Mesothelial cell of epicardium (in vitro differentiated cells): ENCODE data around the gene ABCC6. TPM values are rescaled to one million over a fixed set of nuclear protein-coding genes. Genes with fewer than 3 reads are reported as not detected.

Experiments
- DNase-seq, 2 experiments: peaks; one replicate each; pipeline ENCODE4 v3.0.0; 2021; ENCODE audit warnings: low spot score in 2 of 2; ENCODE audit not compliant: unreplicated experiment in 2 of 2
- H3K27ac Mint-ChIP-seq: 2 replicates; pipeline ENCODE4 v1.8.0; 2021; ENCODE audit warnings: mixed read lengths
- H3K27me3 Mint-ChIP-seq: 2 replicates; pipeline ENCODE4 v1.8.0; 2021; ENCODE audit warnings: low read depth, mixed read lengths
- H3K36me3 Mint-ChIP-seq: 2 replicates; pipeline ENCODE4 v1.8.0; 2021; ENCODE audit warnings: mixed read lengths
- H3K4me1 Mint-ChIP-seq: 2 replicates; pipeline ENCODE4 v1.8.0; 2021; ENCODE audit warnings: mixed read lengths
- H3K4me3 Mint-ChIP-seq: 2 replicates; pipeline ENCODE4 v1.8.0; 2021; ENCODE audit warnings: mild to moderate bottlenecking, moderate library complexity, mixed read lengths
- H3K9me3 Mint-ChIP-seq: 2 replicates; pipeline ENCODE4 v1.8.0; 2021; ENCODE audit warnings: mixed read lengths
- CTCF ChIP-seq: fragments of 200-600 bp; sonication (generic); IDR thresholded peaks from one replicate; pipeline ENCODE4 v1.5.0; 2021; ENCODE audit warnings: antibody characterized with exemption; ENCODE audit not compliant: unreplicated experiment
- total RNA-seq: library from RNA; stranded (reverse); gene quantifications from 3 replicates; pipeline ENCODE4 v1.2.1, GENCODE V29; 2021

Gene ABCC6
- total RNA-seq, 1 donor from 2014 or later, result 3.2 TPM

GRCh38 chr16:16147316-16147999, 75.8 kb downstream of the ABCC6 start:
- Mint-ChIP-seq H3K36me3 (peaks cover 14% of the 10 kb centered on the region), H3K27ac (no peak overlapping the region)

GRCh38 chr16:16146380-16147315, 76.6 kb downstream of the ABCC6 start:
- no peak overlapping the region for H3K27ac Mint-ChIP-seq
- H3K27me3 Mint-ChIP-seq, result no peaks in the 10 kb centered on the region
- H3K4me3 Mint-ChIP-seq, result no peak overlapping the region
- peaks cover 17% of the 10 kb centered on the region for H3K36me3 Mint-ChIP-seq
- no peaks in the 10 kb centered on the region for H3K4me1 Mint-ChIP-seq
- no peaks in the 10 kb centered on the region for H3K9me3 Mint-ChIP-seq
- no peak for DNase-seq
- TF ChIP-seq CTCF, result no peak

More at GRCh38 chr16:16147316-16147999, 75.8 kb downstream of the ABCC6 start:
- no peak for DNase-seq
- H3K27me3 Mint-ChIP-seq, result no peaks in the 10 kb centered on the region
- H3K4me3 Mint-ChIP-seq, result no peak overlapping the region
- no peaks in the 10 kb centered on the region for H3K9me3 Mint-ChIP-seq
- no peak for TF ChIP-seq CTCF
- no peaks in the 10 kb centered on the region for H3K4me1 Mint-ChIP-seq

GRCh38 chr16:16145286-16145685, 78.0 kb downstream of the ABCC6 start:
- no peaks in the 10 kb centered on the region for H3K4me1 Mint-ChIP-seq
- H3K27me3 Mint-ChIP-seq, result no peaks in the 10 kb centered on the region
- no peaks in the 10 kb centered on the region for H3K9me3 Mint-ChIP-seq
- no peak overlapping the region for H3K4me3 Mint-ChIP-seq
- no peak for TF ChIP-seq CTCF
- H3K27ac Mint-ChIP-seq, result no peak overlapping the region
- no peak for DNase-seq
- H3K36me3 Mint-ChIP-seq, result peaks cover 25% of the 10 kb centered on the region

GRCh38 chr16:16144416-16144815, 78.9 kb downstream of the ABCC6 start:
- no peak overlapping the region for H3K4me3 Mint-ChIP-seq
- no peak overlapping the region for H3K27ac Mint-ChIP-seq
- TF ChIP-seq CTCF, result no peak

GRCh38 chr16:16143931-16144330, 79.4 kb downstream of the ABCC6 start:
- H3K4me3 Mint-ChIP-seq, result no peak overlapping the region
- H3K27me3 Mint-ChIP-seq, result no peaks in the 10 kb centered on the region
- H3K9me3 Mint-ChIP-seq, result no peaks in the 10 kb centered on the region
- no peak for DNase-seq
- H3K4me1 Mint-ChIP-seq, result no peaks in the 10 kb centered on the region
- no peak overlapping the region for H3K27ac Mint-ChIP-seq
- peaks cover 33% of the 10 kb centered on the region for H3K36me3 Mint-ChIP-seq
- no peak for TF ChIP-seq CTCF

More at GRCh38 chr16:16144416-16144815, 78.9 kb downstream of the ABCC6 start:
- no peaks in the 10 kb centered on the region for H3K27me3 Mint-ChIP-seq
- DNase-seq, result no peak
- no peaks in the 10 kb centered on the region for H3K9me3 Mint-ChIP-seq
- no peaks in the 10 kb centered on the region for H3K4me1 Mint-ChIP-seq
- H3K36me3 Mint-ChIP-seq, result peaks cover 31% of the 10 kb centered on the region
